Measurements from ENCODE around the gene MRC1.

MRC1 gene

GRCh38 chr10:17808971-17809841, at the start of gene MRC1:
Gene MRC1 (plus strand): TSS chr10:17809348. CDS start chr10:17809466, 118 bp downstream.
- H3K4me1 Mint-ChIP-seq (ENCODE audit: low read depth) = no peaks in the 10 kb centered on the region
- peaks cover 10% of the 10 kb centered on the region for H3K27me3 Mint-ChIP-seq (ENCODE audit: low read depth)
- H3K36me3 Mint-ChIP-seq (ENCODE audit: low read depth) = no peaks in the 10 kb centered on the region
- DNase-seq (ENCODE audit: low spot score) = no peak
- no peaks in the 10 kb centered on the region for H3K9me3 Mint-ChIP-seq
- no peak within 1 kb of the TSS for H3K27ac Mint-ChIP-seq
- H3K4me3 Mint-ChIP-seq = no peak within 1 kb of the TSS

GRCh38 chr10:17764142-17764541, 45.0 kb upstream of the MRC1 start:
- Mint-ChIP-seq H3K36me3 (ENCODE audit: low read depth) (no peaks in the 10 kb centered on the region), H3K27ac (no peak overlapping the region), H3K27me3 (ENCODE audit: low read depth) (peaks cover 4% of the 10 kb centered on the region), H3K9me3 (no peaks in the 10 kb centered on the region), H3K4me1 (ENCODE audit: low read depth) (no peaks in the 10 kb centered on the region), H3K4me3 (no peak overlapping the region)
- no peak for DNase-seq (ENCODE audit: low spot score)

- peaks cover 4% of the 10 kb centered on the region for H3K27me3 Mint-ChIP-seq (ENCODE audit: low read depth)
Observed at GRCh38 chr10:17765602-17766001, 43.5 kb upstream of the MRC1 start.

GRCh38 chr10:17766731-17767130, 42.4 kb upstream of the MRC1 start:
- H3K9me3 Mint-ChIP-seq = no peaks in the 10 kb centered on the region
- H3K27me3 Mint-ChIP-seq (ENCODE audit: low read depth) = peaks cover 4% of the 10 kb centered on the region
- no peak overlapping the region for H3K27ac Mint-ChIP-seq
- no peaks in the 10 kb centered on the region for H3K4me1 Mint-ChIP-seq (ENCODE audit: low read depth)
- no peaks in the 10 kb centered on the region for H3K36me3 Mint-ChIP-seq (ENCODE audit: low read depth)
- DNase-seq (ENCODE audit: low spot score) = no peak
- H3K4me3 Mint-ChIP-seq = no peak overlapping the region

More at GRCh38 chr10:17765602-17766001, 43.5 kb upstream of the MRC1 start:
- Mint-ChIP-seq H3K4me3 (no peak overlapping the region), H3K9me3 (no peaks in the 10 kb centered on the region), H3K36me3 (ENCODE audit: low read depth) (no peaks in the 10 kb centered on the region), H3K4me1 (ENCODE audit: low read depth) (no peaks in the 10 kb centered on the region), H3K27ac (no peak overlapping the region)
- no peak for DNase-seq (ENCODE audit: low spot score)

GRCh38 chr10:17768496-17768895, 40.7 kb upstream of the MRC1 start:
- no peaks in the 10 kb centered on the region for H3K36me3 Mint-ChIP-seq (ENCODE audit: low read depth)
- no peaks in the 10 kb centered on the region for H3K9me3 Mint-ChIP-seq
- no peak overlapping the region for H3K4me3 Mint-ChIP-seq
- no peaks in the 10 kb centered on the region for H3K4me1 Mint-ChIP-seq (ENCODE audit: low read depth)
- DNase-seq (ENCODE audit: low spot score) = no peak
- H3K27me3 Mint-ChIP-seq (ENCODE audit: low read depth) = peaks cover 4% of the 10 kb centered on the region
- H3K27ac Mint-ChIP-seq = no peak overlapping the region

- peaks cover 4% of the 10 kb centered on the region for H3K27me3 Mint-ChIP-seq (ENCODE audit: low read depth)
- no peak overlapping the region for H3K4me3 Mint-ChIP-seq
- H3K9me3 Mint-ChIP-seq = no peaks in the 10 kb centered on the region
- no peaks in the 10 kb centered on the region for H3K36me3 Mint-ChIP-seq (ENCODE audit: low read depth)
- no peaks in the 10 kb centered on the region for H3K4me1 Mint-ChIP-seq (ENCODE audit: low read depth)
- DNase-seq (ENCODE audit: low spot score) = no peak
- no peak overlapping the region for H3K27ac Mint-ChIP-seq
Observed at GRCh38 chr10:17768957-17769356, 40.2 kb upstream of the MRC1 start.

- Mint-ChIP-seq H3K9me3 (no peaks in the 10 kb centered on the region), H3K27me3 (ENCODE audit: low read depth) (peaks cover 4% of the 10 kb centered on the region), H3K36me3 (ENCODE audit: low read depth) (no peaks in the 10 kb centered on the region), H3K27ac (no peak overlapping the region), H3K4me1 (ENCODE audit: low read depth) (no peaks in the 10 kb centered on the region), H3K4me3 (no peak overlapping the region)
- DNase-seq (ENCODE audit: low spot score) = no peak
Observed at GRCh38 chr10:17771017-17771416, 38.1 kb upstream of the MRC1 start.

- Mint-ChIP-seq H3K27ac (no peak overlapping the region), H3K27me3 (ENCODE audit: low read depth) (no peaks in the 10 kb centered on the region), H3K4me1 (ENCODE audit: low read depth) (no peaks in the 10 kb centered on the region), H3K9me3 (no peaks in the 10 kb centered on the region), H3K36me3 (ENCODE audit: low read depth) (no peaks in the 10 kb centered on the region), H3K4me3 (no peak overlapping the region)
- no peak for DNase-seq (ENCODE audit: low spot score)
Observed at GRCh38 chr10:17779784-17780183, 29.4 kb upstream of the MRC1 start.

GRCh38 chr10:17780727-17781126, 28.4 kb upstream of the MRC1 start:
- H3K9me3 Mint-ChIP-seq = no peaks in the 10 kb centered on the region

GRCh38 chr10:17781856-17782255, 27.3 kb upstream of the MRC1 start:
- Mint-ChIP-seq H3K36me3 (ENCODE audit: low read depth) (no peaks in the 10 kb centered on the region), H3K27me3 (ENCODE audit: low read depth) (peaks cover 4% of the 10 kb centered on the region), H3K9me3 (no peaks in the 10 kb centered on the region), H3K4me3 (no peak overlapping the region), H3K27ac (no peak overlapping the region), H3K4me1 (ENCODE audit: low read depth) (no peaks in the 10 kb centered on the region)
- no peak for DNase-seq (ENCODE audit: low spot score)

More at GRCh38 chr10:17780727-17781126, 28.4 kb upstream of the MRC1 start:
- H3K36me3 Mint-ChIP-seq (ENCODE audit: low read depth) = no peaks in the 10 kb centered on the region
- H3K27ac Mint-ChIP-seq = no peak overlapping the region
- no peak overlapping the region for H3K4me3 Mint-ChIP-seq
- H3K27me3 Mint-ChIP-seq (ENCODE audit: low read depth) = peaks cover 3% of the 10 kb centered on the region
- no peaks in the 10 kb centered on the region for H3K4me1 Mint-ChIP-seq (ENCODE audit: low read depth)
- no peak for DNase-seq (ENCODE audit: low spot score)

GRCh38 chr10:17782921-17783665, 26.1 kb upstream of the MRC1 start:
- no peak for DNase-seq (ENCODE audit: low spot score)
- Mint-ChIP-seq H3K27me3 (ENCODE audit: low read depth) (peaks cover 4% of the 10 kb centered on the region), H3K36me3 (ENCODE audit: low read depth) (no peaks in the 10 kb centered on the region), H3K4me3 (no peak overlapping the region), H3K4me1 (ENCODE audit: low read depth) (no peaks in the 10 kb centered on the region), H3K9me3 (no peaks in the 10 kb centered on the region), H3K27ac (no peak overlapping the region)

- Mint-ChIP-seq H3K4me1 (ENCODE audit: low read depth) (no peaks in the 10 kb centered on the region), H3K4me3 (no peak overlapping the region), H3K9me3 (no peaks in the 10 kb centered on the region), H3K27me3 (ENCODE audit: low read depth) (peaks cover 4% of the 10 kb centered on the region), H3K36me3 (ENCODE audit: low read depth) (no peaks in the 10 kb centered on the region), H3K27ac (no peak overlapping the region)
- DNase-seq (ENCODE audit: low spot score) = no peak
Observed at GRCh38 chr10:17783751-17784150, 25.4 kb upstream of the MRC1 start.

GRCh38 chr10:17784688-17785087, 24.5 kb upstream of the MRC1 start:
- H3K27me3 Mint-ChIP-seq (ENCODE audit: low read depth) = peaks cover 4% of the 10 kb centered on the region
- no peaks in the 10 kb centered on the region for H3K4me1 Mint-ChIP-seq (ENCODE audit: low read depth)
- DNase-seq (ENCODE audit: low spot score) = no peak
- H3K9me3 Mint-ChIP-seq = no peaks in the 10 kb centered on the region
- no peak overlapping the region for H3K27ac Mint-ChIP-seq
- H3K4me3 Mint-ChIP-seq = no peak overlapping the region
- H3K36me3 Mint-ChIP-seq (ENCODE audit: low read depth) = no peaks in the 10 kb centered on the region

GRCh38 chr10:17785276-17785930, 23.7 kb upstream of the MRC1 start:
- no peak for DNase-seq (ENCODE audit: low spot score)
- Mint-ChIP-seq H3K4me3 (no peak overlapping the region), H3K27ac (no peak overlapping the region), H3K36me3 (ENCODE audit: low read depth) (no peaks in the 10 kb centered on the region), H3K27me3 (ENCODE audit: low read depth) (peaks cover 4% of the 10 kb centered on the region), H3K9me3 (no peaks in the 10 kb centered on the region), H3K4me1 (ENCODE audit: low read depth) (no peaks in the 10 kb centered on the region)
